NCI-H1105 (cell line): Measurements from ENCODE around the gene FAIM2.

Source experiments
- DNase-seq: peaks from one replicate; lab custom pipeline; 2025; lab: John Stamatoyannopoulos, UW

Gene FAIM2

DNA sequence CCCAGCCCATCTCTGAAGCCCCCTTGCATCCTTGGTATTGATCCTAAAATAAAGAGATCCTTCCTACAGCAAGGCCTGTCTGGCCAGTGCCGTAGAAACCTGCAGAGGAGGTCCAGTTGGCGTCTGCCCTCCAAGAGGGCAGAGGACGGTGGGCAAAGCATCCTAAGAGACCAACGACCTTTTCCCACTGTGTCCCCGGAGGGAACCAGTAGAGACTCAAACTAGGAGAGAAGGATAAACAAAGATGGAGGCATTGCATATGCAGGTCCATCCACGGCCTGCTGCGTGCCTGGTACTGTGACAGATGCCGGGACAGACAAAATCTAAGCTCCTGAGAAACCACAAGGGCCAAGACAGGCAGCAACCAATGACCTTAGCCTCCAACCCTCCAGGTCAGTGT, 79.3 kb downstream of the FAIM2 start:
- no peak for DNase-seq

DNA sequence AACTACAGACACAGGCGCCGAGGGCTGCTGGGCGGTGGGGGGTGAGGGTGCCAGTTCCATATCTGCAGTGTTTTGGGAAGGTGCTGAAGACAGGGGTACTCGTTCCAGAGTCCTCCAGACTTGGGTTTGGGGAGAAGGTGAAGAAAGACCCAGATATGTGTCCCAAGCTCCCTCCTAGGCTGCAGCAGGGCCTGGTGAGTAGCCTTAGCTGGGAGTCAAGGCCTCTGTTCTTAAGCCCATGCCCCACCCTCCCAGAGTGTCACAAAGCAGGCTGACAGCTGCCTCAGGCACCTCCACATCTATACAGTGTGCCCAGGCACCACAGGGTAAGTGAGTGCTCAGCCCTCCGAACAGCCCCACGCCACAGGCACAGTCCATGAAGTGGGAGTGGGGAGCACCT, 79.7 kb downstream of the FAIM2 start:
- no peak for DNase-seq

DNA sequence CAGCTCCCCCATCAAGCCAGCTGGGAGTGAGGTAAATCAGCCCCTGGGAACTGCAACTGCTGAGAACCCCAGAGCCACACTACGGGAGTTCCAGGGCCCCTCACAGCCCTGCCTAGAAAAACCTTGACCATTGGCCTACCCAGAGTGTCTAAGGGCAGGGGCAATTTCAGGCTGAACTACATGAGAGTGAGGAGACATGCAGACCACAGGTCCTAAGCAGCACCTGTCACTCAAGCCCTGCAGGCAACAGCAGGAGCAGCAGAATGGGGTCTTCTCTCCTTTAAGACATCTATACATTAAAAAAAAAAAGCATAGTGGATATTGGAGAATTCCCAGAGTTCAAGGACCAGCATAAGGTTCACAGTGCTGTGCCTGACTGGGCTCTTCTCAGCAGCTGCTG, 80.3 kb downstream of the FAIM2 start:
- no peak for DNase-seq

DNA sequence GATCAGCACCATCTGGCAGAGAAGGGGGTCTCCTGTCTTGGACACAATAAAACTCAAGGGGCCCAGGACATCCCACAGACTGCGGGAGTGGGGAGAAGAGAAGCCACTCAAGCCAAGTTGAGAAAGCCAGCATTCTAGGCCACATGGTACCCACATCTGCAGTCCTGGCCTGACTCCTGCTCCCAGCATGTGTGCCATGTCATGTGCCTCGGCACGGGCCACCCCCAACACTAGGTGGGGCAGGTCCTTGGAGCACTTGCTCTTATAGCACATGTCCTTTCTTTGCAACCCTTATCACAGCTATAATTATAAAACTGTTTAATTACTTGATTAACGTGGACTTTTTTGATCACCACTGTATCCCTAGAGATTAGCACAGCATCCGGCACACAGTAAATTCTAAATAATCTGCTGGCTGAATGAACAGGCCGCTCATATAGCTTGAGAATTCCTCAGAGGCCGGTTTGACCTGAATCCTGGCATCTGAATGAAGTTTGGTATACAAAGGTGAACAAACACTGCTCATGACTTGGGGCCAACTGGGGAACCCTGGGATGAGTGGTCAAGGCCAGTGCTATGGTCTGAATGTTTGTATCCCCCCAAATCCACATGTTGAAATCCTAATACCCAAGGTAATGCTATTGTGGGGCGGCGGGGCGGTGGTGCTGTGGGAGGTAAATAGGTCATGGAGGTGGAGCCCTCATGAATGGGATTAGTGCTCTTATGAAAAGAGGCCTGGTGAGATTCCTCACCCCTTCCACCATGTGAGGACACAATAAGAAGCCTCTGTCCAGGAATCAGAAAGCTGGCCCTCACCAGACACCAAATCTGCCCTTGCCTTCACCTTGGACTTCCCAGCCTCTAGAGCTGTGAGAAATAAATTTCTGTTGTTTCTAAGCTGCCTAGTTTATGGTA, 82.1 kb downstream of the FAIM2 start:
- no peak for DNase-seq

DNA sequence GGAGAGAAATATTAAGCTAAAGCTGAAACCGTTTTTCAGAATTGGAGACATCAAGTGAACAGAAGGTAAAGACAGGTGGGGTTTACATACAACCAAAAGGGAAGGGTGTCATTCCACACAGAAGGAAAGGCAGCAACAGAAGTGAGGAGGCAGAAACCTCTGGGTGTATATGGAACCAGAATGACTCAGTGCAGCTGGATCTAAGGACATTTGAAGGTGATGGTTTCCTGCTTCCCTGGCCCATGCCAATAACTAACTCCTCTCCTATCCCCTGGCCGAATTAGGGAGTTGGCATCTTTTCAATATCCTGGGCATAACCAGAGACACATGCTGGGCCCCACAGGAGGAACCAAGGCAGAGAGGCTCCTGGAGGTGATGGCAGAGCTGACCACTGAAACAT, 83.9 kb downstream of the FAIM2 start:
- no peak for DNase-seq

DNA sequence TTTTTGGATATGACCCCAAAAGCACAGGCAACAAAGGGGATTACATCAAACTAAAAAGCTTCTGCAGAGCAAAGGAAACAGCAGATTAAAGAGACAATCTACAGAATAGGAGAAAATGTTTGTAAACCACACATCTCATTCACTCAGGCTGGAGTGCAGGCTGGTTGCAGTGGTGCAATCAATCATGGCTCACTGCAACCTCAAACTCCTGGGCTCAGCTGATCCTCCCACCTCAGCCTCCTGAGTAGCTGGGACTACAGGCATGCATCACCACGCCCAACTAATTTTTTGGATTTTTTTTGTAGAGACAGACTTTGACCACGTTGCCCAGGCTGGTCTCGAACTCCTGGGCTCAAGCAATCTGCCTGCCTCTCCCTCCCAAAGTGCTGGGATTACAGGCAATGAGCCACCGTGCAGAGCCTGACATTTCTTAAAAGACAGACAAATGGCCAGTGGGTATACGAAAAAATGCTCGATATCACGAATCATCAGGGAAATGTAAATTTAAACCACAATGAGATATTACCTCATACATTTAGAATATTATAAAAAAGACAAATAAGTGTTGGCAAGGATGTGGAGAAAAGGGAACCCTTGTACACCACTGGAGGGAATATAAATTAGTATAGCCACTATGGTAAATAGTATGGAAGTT, 85.3 kb downstream of the FAIM2 start:
- no peak for DNase-seq
